Nephron (organoid): ENCODE data around the gene ADD3.
"Not testable (repeated sequence)": the region's sequence is repeated elsewhere in the genome, so short reads cannot be mapped to it uniquely, and the experiment has no call there.

Source experiments
- H3K27ac Mint-ChIP-seq, 3 experiments: 2 replicates each; pipeline ENCODE4 v1.8.0; 2020; ENCODE audit warnings: mixed read lengths in 3 of 3, mild to moderate bottlenecking in 2 of 3, moderate library complexity in 1 of 3
- H3K27me3 Mint-ChIP-seq: 2 replicates; pipeline ENCODE4 v1.8.0; 2021; ENCODE audit warnings: low read depth, mild to moderate bottlenecking, moderate library complexity, mixed read lengths
- H3K36me3 Mint-ChIP-seq: 2 replicates; pipeline ENCODE4 v1.8.0; 2020; ENCODE audit warnings: low read depth, mixed read lengths
- H3K4me1 Mint-ChIP-seq: 2 replicates; pipeline ENCODE4 v1.8.0; 2020; ENCODE audit warnings: mixed read lengths
- H3K4me3 Mint-ChIP-seq, 3 experiments: 2 replicates each; pipeline ENCODE4 v1.8.0; 2020; ENCODE audit warnings: mild to moderate bottlenecking in 3 of 3, mixed read lengths in 3 of 3, moderate library complexity in 2 of 3
- H3K9me3 Mint-ChIP-seq: 2 replicates; pipeline ENCODE4 v1.8.0; 2020; ENCODE audit warnings: mixed read lengths
- TF ChIP-seq, protein P1 (sequence below), 3 experiments: fragments of 200-600 bp; sonication (generic); IDR thresholded peaks; one replicate each; pipeline ENCODE4 v1.5.0; 2021; ENCODE audit warnings: antibody characterized with exemption in 3 of 3; ENCODE audit not compliant: unreplicated experiment in 3 of 3

ADD3 gene

DNA sequence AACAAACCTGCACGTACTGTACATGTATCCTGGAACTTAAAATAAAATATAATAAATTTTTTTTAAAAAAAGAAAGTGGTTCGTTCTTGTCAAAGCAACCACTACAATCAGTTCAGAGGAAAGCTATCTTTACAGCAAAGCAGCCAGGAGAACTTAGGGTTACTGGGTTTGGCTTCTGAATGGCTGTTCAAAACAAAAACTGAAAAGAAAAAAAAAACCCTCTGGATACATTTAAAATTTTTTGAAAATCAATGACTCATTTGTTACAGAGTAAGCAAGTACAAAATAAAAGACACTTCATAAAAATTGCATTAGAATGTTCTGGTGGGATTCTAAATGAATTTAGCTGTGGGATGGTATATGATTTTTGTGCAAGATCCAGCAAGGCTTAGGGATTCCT is 28.6 kb upstream of the ADD3 start:
- Mint-ChIP-seq H3K9me3 (no peaks in the 10 kb centered on the region), H3K27me3 (no peaks in the 10 kb centered on the region), H3K4me1 (peaks cover 56% of the 10 kb centered on the region), H3K4me3 (no peak overlapping the region), H3K27ac (peak overlapping the region in 2 of 3 experiments; percentile 43 to 89), H3K36me3 (no peaks in the 10 kb centered on the region)
- TF ChIP-seq, protein P1, sequence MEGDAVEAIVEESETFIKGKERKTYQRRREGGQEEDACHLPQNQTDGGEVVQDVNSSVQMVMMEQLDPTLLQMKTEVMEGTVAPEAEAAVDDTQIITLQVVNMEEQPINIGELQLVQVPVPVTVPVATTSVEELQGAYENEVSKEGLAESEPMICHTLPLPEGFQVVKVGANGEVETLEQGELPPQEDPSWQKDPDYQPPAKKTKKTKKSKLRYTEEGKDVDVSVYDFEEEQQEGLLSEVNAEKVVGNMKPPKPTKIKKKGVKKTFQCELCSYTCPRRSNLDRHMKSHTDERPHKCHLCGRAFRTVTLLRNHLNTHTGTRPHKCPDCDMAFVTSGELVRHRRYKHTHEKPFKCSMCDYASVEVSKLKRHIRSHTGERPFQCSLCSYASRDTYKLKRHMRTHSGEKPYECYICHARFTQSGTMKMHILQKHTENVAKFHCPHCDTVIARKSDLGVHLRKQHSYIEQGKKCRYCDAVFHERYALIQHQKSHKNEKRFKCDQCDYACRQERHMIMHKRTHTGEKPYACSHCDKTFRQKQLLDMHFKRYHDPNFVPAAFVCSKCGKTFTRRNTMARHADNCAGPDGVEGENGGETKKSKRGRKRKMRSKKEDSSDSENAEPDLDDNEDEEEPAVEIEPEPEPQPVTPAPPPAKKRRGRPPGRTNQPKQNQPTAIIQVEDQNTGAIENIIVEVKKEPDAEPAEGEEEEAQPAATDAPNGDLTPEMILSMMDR (IDR thresholded peaks at IDR 0.05; ENCODE audit: unreplicated experiment in 3 of 3): no peak

DNA sequence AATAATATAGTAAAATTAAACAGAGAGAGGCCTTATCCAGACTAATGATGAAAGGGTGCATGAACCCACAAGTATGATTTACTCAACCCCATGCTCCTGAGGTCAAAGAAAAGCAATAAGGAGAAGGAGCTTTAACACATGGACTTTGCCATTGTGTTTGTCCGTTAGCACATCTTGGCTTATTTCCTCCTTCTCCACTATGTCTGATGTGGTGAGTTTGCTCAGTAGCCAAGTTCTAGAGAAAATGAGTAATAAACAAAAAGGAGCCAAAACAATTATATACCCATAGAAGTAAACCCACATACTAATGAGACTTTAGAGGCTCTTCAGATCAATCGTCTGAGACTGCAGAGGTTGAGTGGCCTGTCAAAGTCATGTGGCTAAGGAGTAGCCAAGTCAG is 26.1 kb upstream of the ADD3 start:
- peak overlapping the region in 2 of 3 experiments; percentile 32 to 51 for H3K4me3 Mint-ChIP-seq
- peaks cover 7% of the 10 kb centered on the region for H3K9me3 Mint-ChIP-seq
- H3K4me1 Mint-ChIP-seq: peaks cover 34% of the 10 kb centered on the region
- peak overlapping the region; percentile 74 to 89 (median 77) for H3K27ac Mint-ChIP-seq
- H3K36me3 Mint-ChIP-seq: no peaks in the 10 kb centered on the region
- H3K27me3 Mint-ChIP-seq: no peaks in the 10 kb centered on the region
- TF ChIP-seq, protein P1 (IDR thresholded peaks at IDR 0.05; ENCODE audit: unreplicated experiment in 3 of 3): no peak

DNA sequence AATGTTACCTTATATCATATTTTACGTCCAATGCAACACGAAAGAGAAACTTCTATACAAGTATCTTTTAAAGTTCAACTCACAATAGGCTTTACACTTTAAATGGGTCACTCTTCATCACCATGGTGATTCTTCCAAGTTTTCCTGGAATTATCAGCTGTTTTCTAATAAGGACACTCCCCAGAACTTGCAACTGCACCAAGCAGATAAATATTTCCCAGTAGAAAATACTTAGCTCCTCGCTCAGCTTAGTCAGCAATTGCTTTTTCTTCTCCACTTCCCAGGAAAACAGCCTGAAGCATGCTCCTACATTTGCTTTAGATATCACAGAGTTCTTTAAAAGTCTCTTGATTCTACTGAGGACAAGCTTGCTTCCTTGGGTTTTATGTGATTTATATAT is 25.7 kb upstream of the ADD3 start:
- H3K27me3 Mint-ChIP-seq: no peaks in the 10 kb centered on the region
- peaks cover 31% of the 10 kb centered on the region for H3K4me1 Mint-ChIP-seq
- H3K36me3 Mint-ChIP-seq: no peaks in the 10 kb centered on the region
- TF ChIP-seq, protein P1 (IDR thresholded peaks at IDR 0.05; ENCODE audit: unreplicated experiment in 3 of 3): no peak
- H3K27ac Mint-ChIP-seq: peak overlapping the region; percentile 74 to 89 (median 77)
- peak overlapping the region in 2 of 3 experiments; percentile 10 to 25 for H3K4me3 Mint-ChIP-seq
- peaks cover 7% of the 10 kb centered on the region for H3K9me3 Mint-ChIP-seq

DNA sequence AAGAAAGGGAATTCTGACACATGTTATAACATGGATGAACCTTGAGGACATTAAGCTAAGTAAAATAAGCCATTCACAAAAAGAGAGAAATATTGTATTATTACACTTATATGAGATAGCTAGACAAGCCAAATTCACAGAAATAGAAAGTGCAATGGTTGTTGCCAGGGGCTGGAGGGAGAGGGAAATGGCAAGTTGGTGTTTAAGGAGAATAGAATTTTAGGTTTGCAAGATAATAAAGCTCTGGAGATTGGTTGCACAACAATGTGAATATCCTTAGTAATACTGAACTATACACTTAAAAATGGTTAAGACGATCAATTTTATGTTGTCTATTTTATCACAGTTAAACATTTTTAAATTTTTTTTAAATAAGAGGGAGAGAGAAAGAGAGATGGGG is 25.0 kb upstream of the ADD3 start:
- peak overlapping the region; percentile 74 to 89 (median 77) for H3K27ac Mint-ChIP-seq
- no peaks in the 10 kb centered on the region for H3K27me3 Mint-ChIP-seq
- TF ChIP-seq, protein P1 (IDR thresholded peaks at IDR 0.05; ENCODE audit: unreplicated experiment in 3 of 3): no peak
- no peak overlapping the region for H3K4me3 Mint-ChIP-seq
- peaks cover 30% of the 10 kb centered on the region for H3K4me1 Mint-ChIP-seq
- peaks cover 7% of the 10 kb centered on the region for H3K9me3 Mint-ChIP-seq
- H3K36me3 Mint-ChIP-seq: no peaks in the 10 kb centered on the region

DNA sequence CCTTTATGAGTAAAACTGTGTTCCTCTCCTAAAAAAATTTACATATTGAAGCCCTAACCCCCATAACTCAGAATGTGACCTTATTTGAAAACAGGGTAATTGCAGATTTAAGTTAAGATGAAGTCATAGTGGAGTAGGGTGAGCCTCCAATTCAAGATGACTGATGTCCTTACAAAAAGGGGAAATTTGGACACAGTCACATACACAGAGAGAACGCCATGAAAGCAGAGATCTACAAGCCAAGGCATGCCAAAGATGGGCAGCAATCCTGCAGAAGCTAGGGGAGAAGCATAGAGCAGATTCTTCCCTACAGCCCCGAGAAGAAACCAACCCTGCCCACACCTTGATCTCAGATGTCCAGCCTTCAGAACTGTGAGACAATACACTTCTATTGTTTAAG is 23.8 kb upstream of the ADD3 start:
- Mint-ChIP-seq H3K4me1 (peaks cover 39% of the 10 kb centered on the region), H3K27me3 (no peaks in the 10 kb centered on the region), H3K27ac (peak overlapping the region in 1 of 3 experiments; percentile 55), H3K9me3 (peaks cover 7% of the 10 kb centered on the region), H3K4me3 (no peak overlapping the region), H3K36me3 (peaks cover 6% of the 10 kb centered on the region)
- TF ChIP-seq, protein P1 (IDR thresholded peaks at IDR 0.05; ENCODE audit: unreplicated experiment in 3 of 3): no peak

DNA sequence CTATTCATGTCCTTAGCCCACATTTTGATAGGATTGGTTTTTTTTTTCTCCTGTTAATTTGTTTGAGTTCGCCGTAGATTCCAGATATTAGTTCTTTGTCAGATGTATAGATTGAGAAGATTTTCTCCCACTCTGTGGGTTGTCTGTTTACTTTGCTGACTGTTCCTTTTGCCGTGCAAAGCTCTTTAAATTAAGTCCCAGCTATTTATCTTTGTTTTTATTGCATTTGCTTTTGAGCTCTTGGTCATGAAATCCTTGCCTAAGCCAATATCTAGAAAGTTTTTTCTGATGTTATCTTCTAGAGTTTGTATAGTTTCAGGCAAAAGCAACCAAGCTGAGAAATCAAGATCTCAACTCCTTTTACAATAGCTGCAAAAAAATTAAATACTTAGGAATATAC is 22.0 kb upstream of the ADD3 start:
- H3K9me3 Mint-ChIP-seq, H3K4me3 Mint-ChIP-seq: not testable (repeated sequence)

More for the DNA sequence above, 22.0 kb upstream of the ADD3 start:
- not testable (repeated sequence) for H3K27me3 Mint-ChIP-seq, H3K36me3 Mint-ChIP-seq
- peak overlapping the region in 2 of 3 experiments; percentile 21 to 49 for H3K27ac Mint-ChIP-seq
- peaks cover 33% of the 10 kb centered on the region for H3K4me1 Mint-ChIP-seq
